ENCODE measurements around the gene BCOR.

Gene BCOR

DNA sequence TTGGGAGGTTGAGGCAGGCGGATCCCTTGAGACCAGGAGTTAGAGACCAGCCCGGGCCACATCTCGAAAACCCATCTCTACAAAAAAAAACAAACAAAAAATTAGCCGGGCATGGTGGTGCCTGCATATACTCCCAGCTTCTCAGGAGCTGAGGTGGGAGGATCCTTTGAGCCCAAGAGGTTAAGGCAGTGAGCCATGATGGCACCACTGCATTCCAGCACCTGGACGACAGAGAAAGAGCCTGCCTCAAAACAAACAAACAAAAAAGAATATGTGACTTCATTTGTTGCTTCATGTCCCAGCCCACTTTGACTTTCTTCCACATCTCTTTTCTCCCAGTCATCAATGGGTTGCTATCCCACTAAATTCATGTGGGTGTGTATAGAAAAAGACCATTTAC lies 79.7 kb downstream of the BCOR start:
- DNase-seq (ENCODE audit: low read depth) = no peak

DNA sequence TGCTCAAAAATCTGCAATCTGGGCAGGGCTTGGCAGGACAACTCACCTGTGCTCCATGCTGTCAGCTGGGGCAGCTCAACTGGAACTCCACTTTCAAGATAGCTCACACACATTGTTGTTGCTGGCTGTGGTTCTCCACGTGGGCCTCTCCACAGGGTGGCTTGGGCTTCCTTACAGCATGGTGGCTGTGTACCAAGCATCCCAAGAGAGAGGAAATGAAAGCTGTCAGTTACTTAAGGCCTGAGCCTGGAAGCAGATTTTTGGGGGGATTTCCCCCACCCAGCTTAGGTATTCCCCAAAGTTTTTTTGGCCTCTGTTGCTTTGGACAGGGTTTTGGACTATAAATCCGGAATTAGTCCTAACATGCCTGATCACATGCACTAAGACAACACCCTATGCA lies 81.0 kb downstream of the BCOR start:
- no peak for DNase-seq (ENCODE audit: low read depth)

DNA sequence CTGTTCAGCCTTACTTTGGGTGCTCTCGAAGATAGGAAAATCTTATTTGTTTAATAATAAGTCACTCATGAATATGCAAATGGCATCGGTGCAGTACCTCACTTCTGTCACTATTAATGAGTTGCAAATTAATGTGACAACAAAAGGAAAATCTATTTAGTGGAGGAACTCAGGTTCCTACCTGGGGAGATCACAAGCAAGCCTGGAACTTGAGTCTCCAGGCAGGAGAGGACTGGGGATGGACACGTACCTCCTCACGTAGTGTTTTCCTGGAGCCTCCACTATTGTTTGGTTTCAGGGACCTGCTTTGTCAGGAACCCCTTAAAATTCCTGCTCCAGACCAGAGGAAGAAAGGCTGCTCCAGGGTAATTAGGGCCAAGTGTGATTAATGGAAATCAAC lies 82.1 kb downstream of the BCOR start:
- no peak for DNase-seq (ENCODE audit: low read depth)

- peak; percentile 11 for DNase-seq (ENCODE audit: low read depth)
Observed at GRCh38 chrX:40013266-40014195, 84.2 kb downstream of the BCOR start.

DNA sequence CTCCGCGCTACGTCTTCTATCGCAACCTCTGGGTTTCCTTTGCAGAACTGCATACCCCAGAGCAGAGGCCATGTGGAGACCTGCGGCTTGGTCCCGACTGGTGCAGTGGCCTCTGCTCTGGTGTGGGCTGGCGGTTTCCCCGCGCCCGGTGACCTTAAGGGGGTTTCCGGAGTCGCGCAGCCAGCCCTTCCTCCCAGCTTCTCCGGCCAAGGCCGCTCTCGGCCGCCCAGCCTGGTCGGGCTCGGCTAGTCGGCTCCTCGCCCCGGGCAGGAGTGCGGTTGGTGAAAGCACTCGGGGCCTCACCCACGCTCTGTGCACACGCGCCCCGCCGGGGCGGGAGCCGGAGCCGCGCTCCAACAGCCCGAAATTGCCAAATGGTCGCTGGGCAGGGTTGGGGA lies 84.9 kb downstream of the BCOR start:
- no peak for DNase-seq (ENCODE audit: low read depth)

- DNase-seq (ENCODE audit: low read depth) = no peak
Observed at GRCh38 chrX:40012039-40012867, 85.5 kb downstream of the BCOR start.

- DNase-seq (ENCODE audit: low read depth) = no peak
Observed at GRCh38 chrX:40011322-40012038, 86.3 kb downstream of the BCOR start.

GRCh38 chrX:40010550-40011321 lies 87.0 kb downstream of the BCOR start:
- no peak for DNase-seq (ENCODE audit: low read depth)

GRCh38 chrX:40009890-40010289 lies 87.9 kb downstream of the BCOR start:
- DNase-seq (ENCODE audit: low read depth) = no peak

DNA sequence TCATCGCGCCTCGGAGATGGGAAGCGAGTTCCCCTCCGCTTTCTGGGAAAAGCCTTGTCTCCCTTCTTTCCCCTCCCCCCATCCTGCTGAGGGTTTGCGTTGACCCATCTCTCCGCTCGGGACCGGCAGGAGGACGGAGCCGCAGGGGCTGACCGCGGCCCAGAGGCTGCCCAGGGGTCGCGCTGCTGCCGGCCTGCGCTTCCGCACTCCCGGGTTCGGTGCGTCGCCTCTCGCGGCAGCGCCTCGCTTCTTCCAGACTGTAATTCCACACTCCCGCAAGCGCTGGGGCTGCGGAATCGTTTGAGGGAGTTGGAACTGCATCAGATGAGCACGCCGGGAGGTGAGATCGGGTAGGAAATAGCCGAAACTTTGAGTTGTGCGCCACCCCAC lies 88.3 kb downstream of the BCOR start:
- DNase-seq (ENCODE audit: low read depth) = no peak

DNA sequence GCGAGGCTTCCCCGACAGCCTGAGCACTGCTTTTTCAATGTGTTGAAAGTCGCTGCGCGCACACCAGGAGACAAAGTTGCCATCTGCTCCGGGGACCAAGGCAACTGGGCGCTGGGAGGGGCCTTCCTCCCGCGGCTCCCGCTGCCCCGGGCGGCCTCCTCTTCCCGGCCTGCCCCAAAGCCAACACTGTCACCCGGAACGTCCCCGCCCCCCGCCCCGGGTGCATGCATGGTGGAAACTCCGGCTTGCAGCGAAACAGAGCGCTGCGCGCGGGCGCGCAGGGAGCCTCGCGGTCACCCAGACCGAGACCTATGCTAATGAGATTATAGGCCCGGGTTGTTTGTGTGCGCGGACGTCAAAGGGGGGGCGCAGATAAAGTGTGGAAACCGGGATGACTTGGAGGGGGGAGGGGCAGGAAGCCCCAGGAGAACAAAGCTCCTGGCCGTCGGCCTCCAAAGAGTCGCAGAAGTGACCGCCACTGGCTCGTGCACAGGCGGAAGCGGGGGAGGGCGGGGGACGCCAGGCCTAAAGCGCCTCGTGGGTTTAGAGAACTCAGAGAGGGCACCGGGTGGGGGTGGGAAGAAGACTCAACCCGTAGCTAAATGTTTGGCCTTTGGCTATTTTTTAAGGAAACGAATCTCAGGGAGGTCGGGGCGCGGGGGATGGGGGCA lies 88.8 kb downstream of the BCOR start:
- DNase-seq (ENCODE audit: low read depth) = no peak

DNA sequence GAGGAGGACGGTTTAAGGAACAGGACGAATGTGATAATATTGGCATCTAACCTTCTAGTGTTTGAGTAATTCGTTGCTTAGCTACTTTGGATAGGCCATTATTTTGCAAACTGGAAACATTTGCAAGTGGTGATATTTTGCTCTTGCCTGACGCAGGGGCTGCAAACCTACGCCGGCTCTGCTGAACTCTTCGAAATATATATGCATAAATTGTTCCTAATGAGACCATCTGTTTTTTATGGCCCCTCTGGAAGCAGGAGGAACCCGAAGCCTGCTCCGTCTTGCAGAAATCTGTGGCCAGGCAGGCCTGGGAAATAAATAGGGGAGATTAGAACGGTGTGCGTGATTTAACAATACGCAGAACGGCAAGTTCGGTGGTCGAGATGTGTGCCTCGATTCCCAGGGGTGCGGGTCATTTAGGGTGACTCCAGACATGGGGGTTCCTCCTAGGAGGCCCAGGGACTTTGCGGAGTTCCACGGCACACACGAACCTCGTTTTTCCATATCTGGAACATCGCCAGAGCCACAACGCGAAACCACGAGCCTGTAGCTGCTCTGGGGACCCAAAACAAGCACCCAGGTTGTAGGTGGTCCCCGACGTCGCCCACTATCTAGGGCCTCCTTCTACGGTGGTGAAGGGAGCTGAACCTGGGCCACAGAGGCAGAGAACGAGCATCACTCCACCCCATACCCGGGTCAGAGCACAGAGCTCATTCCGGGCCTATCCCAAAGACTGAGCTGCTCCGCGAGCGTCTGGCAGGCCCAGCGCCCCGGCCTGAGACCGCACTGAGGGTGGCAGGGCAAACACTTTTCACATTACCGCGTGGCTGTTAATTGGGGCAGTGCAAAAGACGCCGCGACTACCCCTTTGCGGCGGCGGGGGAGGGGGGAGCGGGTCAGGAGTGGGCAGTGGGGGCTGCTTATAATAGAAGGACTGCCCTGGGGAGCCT lies 89.7 kb downstream of the BCOR start:
- DNase-seq (ENCODE audit: low read depth) = no peak

- no peak for DNase-seq (ENCODE audit: low read depth)
Observed at GRCh38 chrX:40007131-40007755, 90.5 kb downstream of the BCOR start.

- no peak for DNase-seq (ENCODE audit: low read depth)
Observed at GRCh38 chrX:40006106-40007017, 91.4 kb downstream of the BCOR start.

- no peak for DNase-seq (ENCODE audit: low read depth)
Observed at GRCh38 chrX:40005292-40006011, 92.3 kb downstream of the BCOR start.

- DNase-seq (ENCODE audit: low read depth) = no peak
Observed at GRCh38 chrX:40004921-40005291, 92.9 kb downstream of the BCOR start.

- no peak for DNase-seq (ENCODE audit: low read depth)
Observed at GRCh38 chrX:40004246-40004535, 93.6 kb downstream of the BCOR start.
